HG03575 (cell line): ENCODE results near the gene LGALS8.
A peak's percentile ranks its signal among the peaks of the same experiment; 100 is the strongest.

Experiments used
- ATAC-seq: cut with Tn5 transposase; IDR thresholded peaks from one replicate; pipeline ENCODE4 v1.9.1; 2021; ENCODE audit not compliant: unreplicated experiment, insufficient number of reproducible peaks, low FRiP score; ENCODE audit errors: extremely low read depth

Gene LGALS8

GRCh38 chr1:236507022-236507700, 16.6 kb upstream of the LGALS8 start:
- no peak for ATAC-seq

- ATAC-seq, result no peak
Observed at GRCh38 chr1:236508593-236509027, 15.2 kb upstream of the LGALS8 start.

- ATAC-seq, result no peak
Observed at GRCh38 chr1:236509203-236509602, 14.6 kb upstream of the LGALS8 start.

GRCh38 chr1:236509647-236510401, 14.0 kb upstream of the LGALS8 start:
- no peak for ATAC-seq

- ATAC-seq, result no peak
Observed at GRCh38 chr1:236511735-236512418, 11.9 kb upstream of the LGALS8 start.

- ATAC-seq, result no peak
Observed at GRCh38 chr1:236514703-236515442, 8.9 kb upstream of the LGALS8 start.

- ATAC-seq, result no peak
Observed at GRCh38 chr1:236515443-236515958, 8.3 kb upstream of the LGALS8 start.

- ATAC-seq, result no peak
Observed at GRCh38 chr1:236516929-236517704, 6.7 kb upstream of the LGALS8 start.

GRCh38 chr1:236518322-236518721, 5.5 kb upstream of the LGALS8 start:
- no peak for ATAC-seq

GRCh38 chr1:236520445-236521005, 3.3 kb upstream of the LGALS8 start:
- no peak for ATAC-seq

GRCh38 chr1:236522937-236523703, 662 bp upstream of the LGALS8 start:
- no peak for ATAC-seq

GRCh38 chr1:236524142-236524894, 536 bp downstream of the LGALS8 start:
- ATAC-seq, result peak; percentile 90

GRCh38 chr1:236524895-236525184, 1.1 kb downstream of the LGALS8 start:
- ATAC-seq, result no peak

GRCh38 chr1:236526079-236526478, 2.3 kb downstream of the LGALS8 start:
- ATAC-seq, result no peak

- ATAC-seq, result no peak
Observed at GRCh38 chr1:236530286-236530685, 6.5 kb downstream of the LGALS8 start.

GRCh38 chr1:236530959-236531358, 7.2 kb downstream of the LGALS8 start:
- ATAC-seq, result no peak

- no peak for ATAC-seq
Observed at GRCh38 chr1:236532850-236533249, 9.1 kb downstream of the LGALS8 start.
